NCI-H524 treated with DMSO at 0.1 percent for 48 hours (cell line): ENCODE measurements around the gene MAT2A.
"Not testable (repeated sequence)": the region's sequence is repeated elsewhere in the genome, so short reads cannot be mapped to it uniquely, and the experiment has no call there.

Experiments
- DNase-seq: peaks from one replicate; lab custom pipeline; 2025; lab: John Stamatoyannopoulos, UW

Gene MAT2A

GRCh38 chr2:85579266-85579935, 40.4 kb downstream of the MAT2A start:
- DNase-seq = no peak

- DNase-seq = no peak
These were observed 41.2 kb downstream of the MAT2A start for GRCh38 chr2:85580206-85580605.

- DNase-seq = no peak
These were observed 43.5 kb downstream of the MAT2A start for GRCh38 chr2:85582492-85582891.

- DNase-seq = no peak
These were observed 44.8 kb downstream of the MAT2A start for GRCh38 chr2:85583667-85584353.

GRCh38 chr2:85584354-85584856, 45.4 kb downstream of the MAT2A start, which contains the start of gene VAMP5:
Gene VAMP5, plus strand, starts transcription at chr2:85584431. Its CDS starts 60 bp downstream, at chr2:85584491.
- DNase-seq = no peak

- DNase-seq = no peak
These were observed 46.2 kb downstream of the MAT2A start for GRCh38 chr2:85584857-85585780.

- no peak for DNase-seq
These were observed 46.8 kb downstream of the MAT2A start for GRCh38 chr2:85585781-85586105.

GRCh38 chr2:85588236-85588635, 49.3 kb downstream of the MAT2A start:
- no peak for DNase-seq

GRCh38 chr2:85588645-85589044, 49.7 kb downstream of the MAT2A start:
- no peak for DNase-seq

GRCh38 chr2:85589181-85589580, 50.2 kb downstream of the MAT2A start:
- DNase-seq = no peak

GRCh38 chr2:85589982-85590791, 51.2 kb downstream of the MAT2A start:
- DNase-seq = no peak

GRCh38 chr2:85590950-85591349, 52.0 kb downstream of the MAT2A start:
- DNase-seq = no peak

GRCh38 chr2:85591563-85591962, 52.6 kb downstream of the MAT2A start:
- DNase-seq = no peak

GRCh38 chr2:85592299-85592698, 53.3 kb downstream of the MAT2A start:
- not testable (repeated sequence) for DNase-seq

GRCh38 chr2:85593023-85593422, 54.1 kb downstream of the MAT2A start:
- no peak for DNase-seq
